UCSD-AML1 (cell line): ENCODE data around the gene SHANK1.
"Not testable (repeated sequence)": the region's sequence is repeated elsewhere in the genome, so short reads cannot be mapped to it uniquely, and the experiment has no call there.

Experiments
- DNase-seq: peaks from one replicate; lab custom pipeline; 2025; ENCODE audit not compliant: unreplicated experiment; lab: John Stamatoyannopoulos, UW

SHANK1 gene

DNA sequence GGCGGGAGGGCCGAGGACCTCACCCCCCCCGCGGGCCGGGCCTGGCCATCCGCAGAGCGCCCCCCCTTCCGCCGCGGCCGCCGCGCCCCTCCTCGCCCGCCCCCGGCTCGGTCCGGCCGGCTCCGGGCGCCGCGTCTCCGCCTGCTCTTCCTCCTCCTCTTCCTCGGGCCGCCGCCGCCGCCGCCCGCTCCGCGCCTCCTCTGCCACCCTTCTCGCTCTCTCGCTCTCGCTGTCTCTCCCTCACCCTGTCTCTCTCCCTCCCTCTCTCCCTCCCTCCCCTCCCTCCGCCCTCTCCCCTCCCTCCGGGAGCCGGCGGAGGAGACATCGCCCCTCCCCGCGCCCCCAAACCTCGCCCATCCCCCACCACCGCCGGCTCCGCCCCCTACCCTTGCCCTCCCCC is at the start of gene SHANK1:
TSS of gene SHANK1 (minus strand) at position 237 of the 400 bp plus-strand sequence. CDS start 2,883 bp downstream, outside the sequence.
- no peak for DNase-seq

DNA sequence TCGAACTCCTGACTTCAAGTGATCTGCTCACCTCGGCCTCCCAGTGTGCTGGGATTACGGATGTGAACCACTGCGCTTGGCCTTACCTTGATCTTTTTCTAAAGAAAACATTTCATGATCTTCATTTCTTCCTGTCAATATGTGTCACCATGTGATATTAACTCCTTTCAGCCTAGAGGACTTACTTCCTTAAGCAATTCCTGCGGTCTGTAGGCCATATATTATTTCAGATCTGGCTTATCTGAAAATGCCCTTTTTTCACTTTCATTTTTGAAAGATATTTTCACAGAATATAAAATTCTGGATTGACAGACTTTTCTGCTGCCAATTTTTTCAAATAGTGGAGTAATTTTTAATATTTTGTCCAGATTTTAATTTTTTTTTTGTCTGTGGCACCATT is 48.7 kb upstream of the SHANK1 start:
- DNase-seq = no peak

DNA sequence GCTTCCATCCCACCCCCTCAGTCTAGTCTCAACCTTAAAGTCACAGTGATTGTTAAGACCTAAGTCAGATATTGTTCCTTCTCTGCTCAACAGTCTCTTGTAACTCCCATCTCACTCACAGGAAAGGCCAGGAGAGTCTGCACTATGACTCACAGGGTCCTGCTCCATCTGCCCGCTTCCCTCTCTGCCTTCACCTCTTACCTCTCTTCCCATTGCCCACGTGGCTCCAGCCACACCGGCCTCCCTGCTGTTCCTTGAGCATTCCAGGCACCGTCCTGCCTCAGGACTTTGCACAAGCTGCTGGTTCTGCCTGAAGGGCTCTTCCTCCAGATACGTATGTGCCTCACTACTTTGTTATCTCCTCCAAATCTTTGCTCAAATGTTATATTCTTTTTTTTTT is 47.7 kb upstream of the SHANK1 start:
- not testable (repeated sequence) for DNase-seq

DNA sequence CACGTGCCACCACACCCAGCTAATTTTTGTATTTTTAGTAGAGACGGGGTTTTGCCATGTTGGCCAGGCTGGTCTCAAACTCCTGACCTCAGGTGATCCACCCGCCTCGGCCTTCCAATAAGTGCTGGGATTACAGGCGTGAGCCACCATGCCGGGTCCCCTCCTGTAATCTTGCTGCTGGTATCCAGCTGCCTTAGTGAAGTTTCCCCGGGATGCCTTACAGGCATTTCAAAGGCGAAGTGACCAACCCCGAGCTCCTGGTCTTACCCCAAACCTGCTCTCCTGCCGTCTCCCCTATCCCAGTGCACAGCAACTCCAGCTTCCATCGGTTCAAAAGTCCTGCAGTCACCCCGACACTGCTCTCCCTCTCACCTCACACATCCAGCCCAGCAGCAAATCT is 47.1 kb upstream of the SHANK1 start:
- DNase-seq = not testable (repeated sequence)

DNA sequence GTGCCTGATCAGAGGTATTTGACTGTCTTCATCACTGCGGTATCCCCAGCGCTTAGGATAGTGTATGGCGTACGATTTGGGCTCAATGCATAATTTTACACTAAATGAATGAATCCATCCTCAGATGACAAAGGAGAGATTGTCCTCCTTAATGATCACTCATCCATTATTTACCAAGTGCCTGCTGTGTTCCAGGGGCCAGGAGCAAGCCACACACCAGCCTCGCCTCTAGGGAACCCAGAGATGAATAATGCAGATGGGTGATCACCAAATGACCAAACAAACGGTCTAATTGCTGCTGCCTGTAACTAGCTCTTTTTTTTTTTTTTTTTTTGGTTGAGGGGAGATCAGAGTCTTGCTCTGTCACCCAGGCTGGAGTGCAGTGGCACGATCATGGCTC is 44.8 kb upstream of the SHANK1 start:
- no peak for DNase-seq

DNA sequence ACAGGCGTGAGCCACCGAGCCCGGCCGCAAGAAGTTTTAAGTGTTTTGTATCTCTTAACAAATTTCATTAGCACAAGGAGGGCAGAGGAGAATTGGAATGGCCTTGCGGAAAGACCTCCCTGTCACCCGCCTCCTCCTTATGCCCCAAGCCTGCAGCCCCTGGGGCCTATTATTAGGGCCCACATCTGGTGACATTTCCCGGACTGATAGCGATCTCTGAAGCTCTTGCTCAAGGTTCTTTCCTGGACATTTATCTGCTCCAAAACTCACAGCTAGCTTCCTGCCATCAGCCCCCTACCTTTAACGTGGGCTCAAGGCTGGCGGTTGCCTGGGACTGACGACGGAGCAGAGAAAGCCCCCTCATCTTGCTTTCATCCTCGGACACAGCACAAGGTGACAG is 43.9 kb upstream of the SHANK1 start:
- not testable (repeated sequence) for DNase-seq

DNA sequence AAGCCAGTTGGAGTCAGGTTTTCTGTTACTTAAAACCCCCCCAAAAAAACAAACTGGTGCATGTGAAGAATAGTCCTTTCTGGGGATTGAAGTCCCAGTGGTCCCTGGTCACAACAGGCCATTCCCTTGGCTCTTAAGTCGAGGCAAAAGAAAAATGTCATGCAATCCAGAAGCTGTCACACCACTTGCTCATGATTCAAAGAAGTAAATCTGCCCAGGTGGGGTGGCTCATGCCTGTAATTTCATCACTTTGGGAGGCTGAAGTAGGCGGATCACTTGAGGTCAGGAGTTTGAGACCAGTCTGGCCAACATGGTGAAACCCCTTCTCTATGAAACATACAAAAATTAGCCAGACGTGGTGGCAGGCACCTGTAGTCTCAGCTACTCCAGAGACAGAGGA is 41.9 kb upstream of the SHANK1 start:
- DNase-seq = not testable (repeated sequence)

DNA sequence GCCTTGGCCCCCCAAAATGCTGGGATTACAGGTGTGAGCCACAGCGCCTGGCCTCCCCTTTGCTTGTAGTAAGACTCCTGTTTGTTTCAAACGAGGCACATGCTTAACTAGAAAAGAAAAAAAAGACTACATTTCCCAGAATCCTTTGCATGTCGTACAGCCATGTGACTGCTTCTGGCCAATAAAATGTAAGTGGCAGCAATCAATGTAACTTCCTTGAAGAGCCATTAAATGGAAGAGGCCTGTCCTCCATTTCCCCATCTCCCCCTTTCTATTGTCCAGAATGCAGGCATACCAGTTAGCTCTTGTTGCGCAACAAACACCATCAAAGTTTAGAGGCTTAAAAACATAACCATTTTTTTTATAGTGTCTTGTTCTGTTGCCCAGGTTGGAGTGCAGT is 40.3 kb upstream of the SHANK1 start:
- DNase-seq = no peak

DNA sequence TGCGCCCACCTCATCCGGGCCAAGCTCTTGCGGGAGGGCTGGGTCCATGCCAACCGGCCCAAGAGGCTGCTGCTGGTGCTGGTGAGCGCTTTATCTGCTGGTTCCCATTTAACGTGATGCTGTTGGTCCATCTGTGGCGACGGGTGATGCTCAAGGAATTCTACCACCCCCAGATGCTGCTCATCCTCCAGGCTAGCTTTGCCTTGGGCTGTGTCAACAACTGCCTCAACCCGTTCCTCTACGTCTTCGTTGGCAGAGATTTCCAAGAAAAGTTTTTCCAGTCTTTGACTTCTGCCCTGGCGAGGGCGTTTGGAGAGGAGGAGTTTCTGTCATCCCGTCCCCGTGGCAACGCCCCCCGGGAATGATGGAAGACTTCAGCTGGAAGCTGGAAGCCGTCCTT is 39.5 kb upstream of the SHANK1 start:
- not testable (repeated sequence) for DNase-seq

DNA sequence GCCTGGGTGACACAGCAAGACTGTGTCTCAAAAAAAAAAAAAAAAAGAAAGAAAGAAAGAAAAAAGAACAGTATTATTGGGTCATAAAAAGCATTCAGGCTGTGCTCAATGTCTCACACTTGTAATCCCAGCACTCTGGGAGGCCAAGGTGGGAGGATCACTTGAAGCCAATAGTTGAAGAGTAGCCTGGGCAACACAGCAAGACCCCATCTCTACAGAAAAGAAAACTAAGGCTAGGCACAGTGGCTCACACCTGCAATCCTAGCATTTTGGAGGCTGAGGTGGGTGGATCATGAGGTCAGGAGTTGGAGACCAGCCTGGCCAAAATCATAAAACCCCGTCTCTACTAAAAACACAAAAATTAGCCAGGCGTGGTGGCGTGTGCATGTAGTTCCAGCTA is 38.0 kb upstream of the SHANK1 start:
- DNase-seq = not testable (repeated sequence)

DNA sequence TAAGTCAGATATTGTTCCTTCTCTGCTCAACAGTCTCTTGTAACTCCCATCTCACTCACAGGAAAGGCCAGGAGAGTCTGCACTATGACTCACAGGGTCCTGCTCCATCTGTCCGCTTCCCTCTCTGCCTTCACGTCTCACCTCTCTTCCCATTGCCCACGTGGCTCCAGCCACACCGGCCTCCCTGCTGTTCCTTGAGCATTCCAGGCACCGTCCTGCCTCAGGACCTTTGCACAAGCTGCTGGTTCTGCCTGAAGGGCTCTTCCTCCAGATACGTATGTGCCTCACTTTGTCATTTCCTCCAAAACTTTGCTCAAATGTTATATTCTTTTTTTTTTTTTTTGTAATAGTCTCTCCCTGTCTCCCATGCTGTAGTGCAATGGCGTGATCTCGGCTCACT is 36.6 kb upstream of the SHANK1 start:
- DNase-seq = not testable (repeated sequence)

DNA sequence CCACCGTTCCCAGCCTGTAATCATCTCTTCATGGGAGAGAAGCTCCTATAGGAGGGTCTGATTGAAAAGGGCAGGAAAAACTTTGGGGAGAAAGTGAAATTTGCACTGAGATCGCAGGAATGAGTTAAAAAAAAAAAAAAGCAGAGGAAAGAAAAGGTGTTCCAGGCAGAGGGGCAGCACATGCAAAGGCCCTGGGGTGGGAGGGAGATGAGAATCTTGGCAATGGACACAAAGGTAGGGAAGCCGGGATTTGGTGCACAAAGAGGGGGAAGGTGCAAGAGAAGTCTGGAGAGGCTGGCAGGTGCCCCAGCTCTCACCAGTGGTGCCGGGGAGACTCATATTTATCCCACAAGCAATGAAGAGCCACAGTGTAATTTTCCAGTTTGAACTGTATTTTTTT is 34.3 kb upstream of the SHANK1 start:
- DNase-seq = no peak

DNA sequence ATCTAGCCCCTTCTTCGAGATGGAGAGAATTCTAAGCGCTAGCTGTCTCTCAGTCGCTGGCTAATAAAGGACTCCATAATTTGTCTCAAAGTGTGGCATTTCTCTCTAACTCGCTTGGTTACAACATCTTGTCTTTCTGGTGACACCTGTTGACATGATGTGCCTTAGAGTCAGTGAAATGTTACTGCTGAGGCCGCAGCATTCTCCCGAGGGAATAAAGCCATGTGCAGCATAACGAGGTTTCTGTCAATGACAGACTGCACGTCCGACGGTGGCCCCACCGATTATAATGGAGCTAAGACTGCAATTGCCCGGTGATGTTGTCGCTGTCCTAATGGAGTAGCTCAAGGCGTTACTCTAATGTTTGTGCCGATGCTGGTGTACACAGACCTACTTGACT is 30.4 kb upstream of the SHANK1 start:
- no peak for DNase-seq

DNA sequence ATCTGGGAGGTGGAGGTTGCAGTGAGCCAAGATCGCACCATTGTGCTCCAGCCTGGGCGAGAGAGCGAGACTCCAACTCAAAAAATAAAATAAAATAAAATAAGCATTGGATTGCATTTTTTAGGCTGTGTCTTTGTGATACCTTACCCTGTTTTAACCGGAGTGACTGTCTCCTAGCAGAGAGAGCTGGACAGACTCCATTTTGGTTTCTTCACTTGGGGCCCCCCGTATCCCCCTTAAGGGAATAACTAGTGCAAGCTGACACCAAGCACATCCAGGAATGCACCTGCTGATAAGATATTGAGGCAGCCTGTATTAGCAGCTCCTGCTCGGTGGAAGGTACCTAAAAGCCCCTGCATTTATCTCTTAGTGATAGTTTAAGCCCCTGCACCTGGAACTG is 29.9 kb upstream of the SHANK1 start:
- no peak for DNase-seq

DNA sequence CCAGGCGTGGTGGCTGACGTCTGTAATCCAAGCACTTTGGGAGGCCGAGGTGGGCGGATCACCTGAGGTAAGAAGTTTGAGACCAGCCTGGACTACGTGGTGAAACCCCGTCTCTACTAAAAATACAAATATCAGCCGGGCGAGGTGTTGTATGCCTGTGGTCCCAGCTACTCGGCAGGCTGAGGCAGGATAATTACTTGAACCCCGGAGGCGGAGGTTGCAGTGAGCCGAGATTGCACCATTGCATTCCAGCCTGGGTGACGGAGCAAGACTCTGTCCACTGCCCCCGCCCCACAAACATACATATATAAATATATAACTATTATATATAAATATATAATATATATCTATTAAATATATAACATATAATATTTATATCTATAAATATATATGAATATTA is 27.5 kb upstream of the SHANK1 start:
- DNase-seq = not testable (repeated sequence)

DNA sequence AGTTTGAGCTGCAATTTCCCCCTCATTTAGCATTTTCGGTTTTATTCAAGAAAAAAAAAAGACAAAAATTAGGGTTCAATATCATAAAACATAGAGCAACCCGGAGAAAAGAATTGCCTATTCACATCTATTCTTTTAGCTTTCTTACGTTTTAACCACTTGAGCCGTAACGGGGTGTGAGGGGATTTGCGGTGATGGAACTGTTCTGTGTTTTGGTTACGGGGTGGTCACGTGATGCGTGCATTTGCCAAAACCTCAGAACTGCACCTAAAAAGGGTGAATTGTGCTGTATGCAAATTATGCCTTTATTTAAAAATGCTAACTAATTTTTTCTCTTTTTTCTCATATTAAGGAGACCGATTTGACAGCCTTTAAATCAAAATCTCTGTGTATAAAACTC is 25.6 kb upstream of the SHANK1 start:
- DNase-seq = no peak

DNA sequence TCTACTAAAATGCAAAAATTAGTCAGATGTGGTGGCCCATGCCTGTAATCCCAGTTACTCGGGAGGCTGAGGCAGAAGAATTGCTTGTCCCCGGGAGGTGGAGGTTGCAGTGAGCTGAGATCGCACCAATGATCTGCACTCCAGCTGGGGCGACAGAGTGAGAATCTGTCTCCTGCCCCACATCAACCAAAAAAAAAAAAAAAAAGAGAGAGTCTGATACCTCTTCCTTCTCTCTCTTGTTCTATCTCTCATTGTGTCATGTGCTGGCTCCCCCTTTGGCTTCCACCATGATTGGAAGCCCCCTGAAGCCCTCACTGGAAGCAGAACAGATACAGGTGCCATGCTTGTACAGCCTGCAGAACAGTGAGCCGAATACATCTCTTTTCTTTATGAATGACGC is 23.9 kb upstream of the SHANK1 start:
- DNase-seq = no peak

DNA sequence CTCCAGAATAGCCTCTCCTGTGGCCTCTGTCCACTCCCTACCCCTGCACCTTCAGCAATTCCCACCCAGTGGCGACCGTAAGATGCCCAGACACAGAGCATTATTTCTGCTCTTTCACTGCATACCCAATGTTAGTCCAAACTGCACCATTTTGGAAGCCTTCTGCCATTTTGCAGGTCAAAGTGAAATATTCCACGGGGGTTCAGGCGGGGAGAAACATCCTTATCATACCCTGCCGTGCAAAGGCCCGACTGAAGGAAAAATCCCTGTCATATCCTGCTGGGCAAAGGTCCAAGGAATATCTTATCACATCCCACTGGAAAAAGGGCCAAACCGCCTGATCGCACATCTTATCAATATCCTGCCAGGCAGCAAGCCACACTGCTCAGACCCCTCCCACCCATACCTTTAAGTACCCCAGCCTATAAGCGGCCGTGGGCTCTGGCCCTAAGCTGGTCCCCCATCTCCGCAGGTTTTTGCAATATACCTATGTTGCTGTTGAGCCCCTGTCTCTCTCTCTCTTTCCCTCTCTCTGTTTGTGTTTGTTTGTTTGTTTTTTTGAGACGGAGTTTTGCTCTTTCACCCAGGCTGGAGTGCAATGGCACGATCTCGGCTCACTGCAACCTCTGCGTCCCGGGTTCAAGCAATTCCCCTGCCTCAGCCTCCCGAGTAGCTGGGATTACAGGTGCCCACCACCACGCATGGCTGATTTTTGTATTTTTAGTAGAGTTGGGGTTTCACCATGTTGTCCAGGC is 21.8 kb upstream of the SHANK1 start:
- peak; percentile 30 for DNase-seq

DNA sequence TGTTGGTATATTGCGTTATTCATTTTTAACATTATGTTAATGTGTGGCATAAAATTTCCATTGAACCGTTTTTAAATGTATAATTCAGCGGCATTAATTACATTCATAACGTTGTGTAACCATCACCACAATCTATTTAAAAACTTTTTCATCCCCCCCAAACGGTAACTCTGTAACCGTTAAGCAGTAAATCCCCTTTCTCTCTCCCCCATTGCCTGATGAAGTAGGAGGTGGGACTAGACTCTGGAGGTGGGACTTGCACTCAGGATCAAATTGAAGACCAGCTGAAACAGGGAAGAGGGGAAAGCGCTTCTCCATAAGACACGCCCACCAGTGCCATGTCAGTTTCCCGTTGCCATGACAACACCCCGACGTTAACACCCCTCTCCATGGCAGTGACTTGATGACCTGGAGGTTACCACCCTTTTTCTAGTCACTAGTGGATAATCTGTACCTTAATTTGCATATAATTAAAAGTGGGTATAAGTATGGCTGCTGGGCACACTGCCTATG is 20.4 kb upstream of the SHANK1 start:
- no peak for DNase-seq

DNA sequence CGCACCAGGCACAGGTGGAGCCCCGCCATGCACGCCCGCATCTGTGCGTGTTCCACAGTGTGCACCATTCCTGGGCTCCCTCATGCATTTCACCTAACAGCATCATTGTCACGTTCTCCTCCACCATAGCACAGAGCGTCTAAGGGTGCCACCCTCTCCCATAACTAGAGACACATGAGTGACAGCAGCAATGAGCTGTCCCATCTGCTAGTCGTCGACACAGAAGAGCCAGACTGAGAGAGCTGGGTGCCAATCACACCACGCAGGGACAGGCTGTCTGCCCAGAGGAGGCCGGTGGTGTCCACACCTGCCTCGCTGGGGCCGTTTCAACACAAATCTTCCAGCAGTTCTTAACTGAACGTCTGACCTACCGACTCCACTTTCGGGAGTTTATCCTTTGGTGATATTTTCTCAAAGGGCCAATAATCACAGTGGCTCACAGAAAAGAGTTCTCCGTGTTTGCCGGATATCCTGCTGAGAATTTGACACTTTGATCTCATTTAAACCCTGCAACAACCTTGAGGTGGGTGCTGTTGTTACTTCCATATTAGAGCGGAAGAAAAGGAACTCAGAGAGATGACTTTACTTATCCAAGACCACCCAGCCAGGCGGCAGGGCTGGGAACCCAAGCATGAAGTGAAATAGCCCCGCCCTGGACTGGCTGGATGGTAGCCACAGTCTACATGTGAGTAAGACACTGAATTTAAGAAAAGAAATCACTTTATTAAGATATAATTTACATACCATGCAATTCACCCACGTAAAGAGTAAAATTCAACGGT is 19.7 kb upstream of the SHANK1 start:
- no peak for DNase-seq

DNA sequence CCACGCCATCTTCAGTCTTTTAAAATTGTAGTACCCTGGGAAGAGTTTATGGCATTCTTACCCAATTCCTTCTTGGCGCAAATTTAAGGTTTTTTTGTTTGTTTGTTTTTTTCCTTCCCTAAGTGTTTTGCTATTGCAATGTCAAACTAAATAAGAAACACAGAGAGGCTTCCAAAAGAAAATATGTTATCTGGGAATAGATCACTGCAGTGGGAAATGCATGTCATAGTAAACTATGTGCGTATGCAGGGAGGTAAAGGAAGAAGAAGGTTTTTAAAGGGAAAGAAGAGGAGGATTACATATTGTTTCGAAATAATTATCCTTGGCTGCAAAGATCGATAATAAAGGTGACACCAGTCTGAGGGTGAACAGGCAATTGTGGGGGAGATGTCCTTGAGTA is 16.7 kb upstream of the SHANK1 start:
- no peak for DNase-seq

DNA sequence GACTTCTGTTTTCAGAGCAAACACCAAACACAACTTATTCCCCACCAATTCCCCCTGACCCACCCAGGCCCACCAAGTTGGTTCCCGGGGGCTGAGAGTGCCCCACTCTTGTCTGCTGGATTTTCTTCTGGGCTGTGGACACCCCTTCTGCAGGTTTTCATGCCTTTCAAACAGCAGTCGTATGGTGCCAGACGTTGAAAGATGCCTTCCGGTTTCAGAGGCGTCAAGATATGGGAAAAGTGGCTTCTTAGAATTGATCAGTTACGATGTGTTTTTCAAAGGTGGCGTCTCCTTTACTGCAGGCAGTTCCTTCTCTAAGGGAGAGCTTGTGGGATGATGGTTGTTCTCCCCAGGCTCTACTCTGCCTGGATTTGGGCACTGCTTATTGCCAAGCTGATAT is 16.3 kb upstream of the SHANK1 start:
- DNase-seq = no peak
